Measurements from ENCODE around the gene XRN2.
A peak's percentile ranks its signal among the peaks of the same experiment; 100 is the strongest.
"Not testable (repeated sequence)": the region's sequence is repeated elsewhere in the genome, so short reads cannot be mapped to it uniquely, and the experiment has no call there.

The XRN2 gene

GRCh38 chr20:21387528-21387927 lies 84.4 kb downstream of the XRN2 start:
- no peak for DNase-seq (ENCODE audit: low read depth in 2 of 2)

- DNase-seq (ENCODE audit: low read depth in 2 of 2) = no peak
Measured at GRCh38 chr20:21388566-21388965, 85.4 kb downstream of the XRN2 start.

GRCh38 chr20:21389368-21389767 lies 86.2 kb downstream of the XRN2 start:
- no peak for DNase-seq (ENCODE audit: low read depth in 2 of 2)

- no peak for DNase-seq (ENCODE audit: low read depth in 2 of 2)
Measured at GRCh38 chr20:21390768-21391167, 87.6 kb downstream of the XRN2 start.

- DNase-seq (ENCODE audit: low read depth in 2 of 2) = no peak
Measured at GRCh38 chr20:21391185-21391971, 88.2 kb downstream of the XRN2 start.

GRCh38 chr20:21391972-21392352 lies 88.8 kb downstream of the XRN2 start:
- DNase-seq (ENCODE audit: low read depth in 2 of 2) = no peak

- DNase-seq (ENCODE audit: low read depth in 2 of 2) = no peak
Measured at GRCh38 chr20:21393166-21393565, 90.0 kb downstream of the XRN2 start.

- no peak for DNase-seq (ENCODE audit: low read depth in 2 of 2)
Measured at GRCh38 chr20:21393816-21394519, 90.8 kb downstream of the XRN2 start.

GRCh38 chr20:21394551-21394950 lies 91.4 kb downstream of the XRN2 start:
- DNase-seq (ENCODE audit: low read depth in 2 of 2) = no peak

- no peak for DNase-seq (ENCODE audit: low read depth in 2 of 2)
Measured at GRCh38 chr20:21395051-21395665, 92.0 kb downstream of the XRN2 start.

- peak; percentile 26 to 33 for DNase-seq (ENCODE audit: low read depth in 2 of 2)
Measured at GRCh38 chr20:21395666-21396598, 92.8 kb downstream of the XRN2 start.

GRCh38 chr20:21396599-21397340 lies 93.6 kb downstream of the XRN2 start:
- no peak for DNase-seq (ENCODE audit: low read depth in 2 of 2)

GRCh38 chr20:21397341-21398108 lies 94.4 kb downstream of the XRN2 start, which contains the start of gene NKX2-4:
Gene NKX2-4 (minus strand): TSS chr20:21397526. CDS start chr20:21397399, 127 bp downstream.
- no peak for DNase-seq (ENCODE audit: low read depth in 2 of 2)

- DNase-seq (ENCODE audit: low read depth in 2 of 2) = no peak
Measured at GRCh38 chr20:21398109-21399004, 95.2 kb downstream of the XRN2 start.

GRCh38 chr20:21399005-21399475 lies 95.9 kb downstream of the XRN2 start:
- DNase-seq (ENCODE audit: low read depth in 2 of 2) = no peak

GRCh38 chr20:21411725-21412124 lies 108.6 kb downstream of the XRN2 start:
- no peak for DNase-seq (ENCODE audit: low read depth in 2 of 2)

- DNase-seq (ENCODE audit: low read depth in 2 of 2) = not testable (repeated sequence)
Measured at GRCh38 chr20:21413996-21414395, 110.9 kb downstream of the XRN2 start.

- not testable (repeated sequence) for DNase-seq (ENCODE audit: low read depth in 2 of 2)
Measured at GRCh38 chr20:21419147-21419546, 116.0 kb downstream of the XRN2 start.

Data from stimulated activated CD8-positive, alpha-beta memory T cell treated with anti-CD3 and anti-CD28 coated beads, Interleukin-7, amount 100 ng/mL, for 4 hours (primary cell).